DOHH2 (cell line): Measurements from ENCODE around the gene SCAPER.
"Not testable (repeated sequence)": the region's sequence is repeated elsewhere in the genome, so short reads cannot be mapped to it uniquely, and the experiment has no call there.

Experiments
- CTCF ChIP-seq: fragments of 200-600 bp; sonication (generic); IDR thresholded peaks from one replicate; pipeline ENCODE4 v1.5.1; 2014; ENCODE audit warnings: antibody characterized with exemption, mild to moderate bottlenecking, low read depth, low read length; ENCODE audit not compliant: poor library complexity, severe bottlenecking
- EZH2phosphoT487 ChIP-seq: fragments of 200-600 bp; sonication (generic); IDR thresholded peaks from 2 replicates; pipeline ENCODE4 v1.6.1; 2017; ENCODE audit warnings: borderline replicate concordance, mild to moderate bottlenecking, antibody characterized with exemption, low read length, moderate library complexity, mixed read lengths

- TF ChIP-seq CTCF, EZH2phosphoT487: not testable (repeated sequence)
Measured at GRCh38 chr15:76430711-76431110, 474.4 kb downstream of the SCAPER start.
